T-helper 2 cell treated with Interferon-gamma antibody and Interleukin-4, amounts not matched to agents 5 μg/mL and 100 μg/mL, for 36 hours (primary cell): Measurements from ENCODE around the gene KLF13.

Experiments
- DNase-seq: peaks from one replicate; pipeline ENCODE4 v3.0.0; 2021; ENCODE audit warnings: low spot score
- H3K27ac Mint-ChIP-seq: one replicate; pipeline ENCODE4 v1.8.0; 2021; ENCODE audit warnings: mild to moderate bottlenecking, mixed read lengths
- H3K27me3 Mint-ChIP-seq: one replicate; pipeline ENCODE4 v1.8.0; 2021; ENCODE audit warnings: low read depth, mixed read lengths
- H3K36me3 Mint-ChIP-seq: one replicate; pipeline ENCODE4 v1.8.0; 2021; ENCODE audit warnings: low read depth, mixed read lengths
- H3K4me1 Mint-ChIP-seq: one replicate; pipeline ENCODE4 v1.8.0; 2021; ENCODE audit warnings: low read depth, mixed read lengths
- H3K4me3 Mint-ChIP-seq: one replicate; pipeline ENCODE4 v1.8.0; 2022; ENCODE audit warnings: mild to moderate bottlenecking, moderate library complexity, mixed read lengths
- H3K9me3 Mint-ChIP-seq: one replicate; pipeline ENCODE4 v1.8.0; 2021; ENCODE audit warnings: mixed read lengths

KLF13 gene

GRCh38 chr15:31359702-31360111 lies 33.1 kb downstream of the KLF13 start:
- Mint-ChIP-seq H3K4me1 (peaks cover 88% of the 10 kb centered on the region), H3K27ac (peak overlapping the region; percentile 99), H3K9me3 (no peaks in the 10 kb centered on the region), H3K36me3 (peaks cover 54% of the 10 kb centered on the region), H3K27me3 (no peaks in the 10 kb centered on the region), H3K4me3 (peak overlapping the region; percentile 89)
- DNase-seq, result no peak

- no peak for DNase-seq
- H3K9me3 Mint-ChIP-seq, result no peaks in the 10 kb centered on the region
- H3K27ac Mint-ChIP-seq, result peak overlapping the region; percentile 99
- peak overlapping the region; percentile 89 for H3K4me3 Mint-ChIP-seq
- peaks cover 87% of the 10 kb centered on the region for H3K4me1 Mint-ChIP-seq
- no peaks in the 10 kb centered on the region for H3K27me3 Mint-ChIP-seq
- peaks cover 50% of the 10 kb centered on the region for H3K36me3 Mint-ChIP-seq
These were observed 33.5 kb downstream of the KLF13 start for GRCh38 chr15:31360158-31360561.

- Mint-ChIP-seq H3K9me3 (no peaks in the 10 kb centered on the region), H3K4me1 (peaks cover 85% of the 10 kb centered on the region), H3K27ac (peak overlapping the region; percentile 99), H3K27me3 (no peaks in the 10 kb centered on the region), H3K36me3 (peaks cover 41% of the 10 kb centered on the region), H3K4me3 (peak overlapping the region; percentile 89)
- peak; percentile 53 for DNase-seq
These were observed 34.5 kb downstream of the KLF13 start for GRCh38 chr15:31360843-31361763.

GRCh38 chr15:31361764-31362515 lies 35.3 kb downstream of the KLF13 start:
- Mint-ChIP-seq H3K27ac (peak overlapping the region; percentile 99), H3K4me1 (peaks cover 86% of the 10 kb centered on the region), H3K4me3 (peak overlapping the region; percentile 89), H3K27me3 (no peaks in the 10 kb centered on the region), H3K9me3 (no peaks in the 10 kb centered on the region), H3K36me3 (peaks cover 35% of the 10 kb centered on the region)
- no peak for DNase-seq

- Mint-ChIP-seq H3K4me1 (peaks cover 88% of the 10 kb centered on the region), H3K9me3 (no peaks in the 10 kb centered on the region), H3K27ac (peak overlapping the region; percentile 99), H3K27me3 (no peaks in the 10 kb centered on the region), H3K36me3 (peaks cover 36% of the 10 kb centered on the region), H3K4me3 (peak overlapping the region; percentile 89)
- DNase-seq, result no peak
These were observed 36.3 kb downstream of the KLF13 start for GRCh38 chr15:31362886-31363285.

- peak overlapping the region; percentile 99 for H3K27ac Mint-ChIP-seq
- no peak for DNase-seq
- no peaks in the 10 kb centered on the region for H3K27me3 Mint-ChIP-seq
- peak overlapping the region; percentile 89 for H3K4me3 Mint-ChIP-seq
- H3K9me3 Mint-ChIP-seq, result peaks cover 6% of the 10 kb centered on the region
- H3K36me3 Mint-ChIP-seq, result peaks cover 32% of the 10 kb centered on the region
- peaks cover 86% of the 10 kb centered on the region for H3K4me1 Mint-ChIP-seq
These were observed 37.8 kb downstream of the KLF13 start for GRCh38 chr15:31364301-31365031.

- H3K4me3 Mint-ChIP-seq, result peak overlapping the region; percentile 89
- no peaks in the 10 kb centered on the region for H3K27me3 Mint-ChIP-seq
- peaks cover 34% of the 10 kb centered on the region for H3K36me3 Mint-ChIP-seq
- peaks cover 86% of the 10 kb centered on the region for H3K4me1 Mint-ChIP-seq
- peaks cover 12% of the 10 kb centered on the region for H3K9me3 Mint-ChIP-seq
- peak overlapping the region; percentile 99 for H3K27ac Mint-ChIP-seq
- DNase-seq, result no peak
These were observed 38.5 kb downstream of the KLF13 start for GRCh38 chr15:31365032-31365654.

GRCh38 chr15:31365655-31366127 lies 39.1 kb downstream of the KLF13 start:
- peaks cover 84% of the 10 kb centered on the region for H3K4me1 Mint-ChIP-seq
- H3K27me3 Mint-ChIP-seq, result no peaks in the 10 kb centered on the region
- peaks cover 12% of the 10 kb centered on the region for H3K9me3 Mint-ChIP-seq
- H3K27ac Mint-ChIP-seq, result peak overlapping the region; percentile 94
- peak; percentile 80 for DNase-seq
- peaks cover 37% of the 10 kb centered on the region for H3K36me3 Mint-ChIP-seq
- peak overlapping the region; percentile 89 for H3K4me3 Mint-ChIP-seq

- Mint-ChIP-seq H3K4me3 (peak overlapping the region; percentile 89), H3K4me1 (peaks cover 88% of the 10 kb centered on the region), H3K27ac (peak overlapping the region; percentile 94), H3K36me3 (peaks cover 42% of the 10 kb centered on the region), H3K9me3 (peaks cover 12% of the 10 kb centered on the region), H3K27me3 (no peaks in the 10 kb centered on the region)
- no peak for DNase-seq
These were observed 39.6 kb downstream of the KLF13 start for GRCh38 chr15:31366169-31366734.

- DNase-seq, result no peak
- Mint-ChIP-seq H3K27ac (peak overlapping the region; percentile 94), H3K27me3 (no peaks in the 10 kb centered on the region), H3K4me3 (peak overlapping the region; percentile 89), H3K9me3 (peaks cover 12% of the 10 kb centered on the region), H3K4me1 (peaks cover 79% of the 10 kb centered on the region), H3K36me3 (peaks cover 42% of the 10 kb centered on the region)
These were observed 40.5 kb downstream of the KLF13 start for GRCh38 chr15:31367021-31367729.

- H3K4me3 Mint-ChIP-seq, result peak overlapping the region; percentile 89
These were observed 41.2 kb downstream of the KLF13 start for GRCh38 chr15:31367730-31368344.

GRCh38 chr15:31369727-31370126 lies 43.1 kb downstream of the KLF13 start:
- H3K4me1 Mint-ChIP-seq, result peaks cover 57% of the 10 kb centered on the region
- H3K9me3 Mint-ChIP-seq, result peaks cover 12% of the 10 kb centered on the region
- peak overlapping the region; percentile 58 for H3K27ac Mint-ChIP-seq
- no peaks in the 10 kb centered on the region for H3K27me3 Mint-ChIP-seq
- no peak for DNase-seq
- peak overlapping the region; percentile 58 for H3K4me3 Mint-ChIP-seq
- H3K36me3 Mint-ChIP-seq, result peaks cover 46% of the 10 kb centered on the region

More at GRCh38 chr15:31367730-31368344, 41.2 kb downstream of the KLF13 start:
- peaks cover 43% of the 10 kb centered on the region for H3K36me3 Mint-ChIP-seq
- peak overlapping the region; percentile 94 for H3K27ac Mint-ChIP-seq
- H3K9me3 Mint-ChIP-seq, result peaks cover 12% of the 10 kb centered on the region
- H3K27me3 Mint-ChIP-seq, result no peaks in the 10 kb centered on the region
- peaks cover 74% of the 10 kb centered on the region for H3K4me1 Mint-ChIP-seq
- DNase-seq, result no peak
